ENCODE data around the gene WNK2.
"Not testable (repeated sequence)": the region's sequence is repeated elsewhere in the genome, so short reads cannot be mapped to it uniquely, and the experiment has no call there.

The WNK2 gene

GRCh38 chr9:93246111-93246510, 62.2 kb downstream of the WNK2 start:
- DNase-seq (ENCODE audit: insufficient read length, low spot score), result no peak
- FAIRE-seq, result no peak
- TF ChIP-seq PAX5 (IDR thresholded peaks at IDR 0.05; ENCODE audit: insufficient read depth, low read length, severe bottlenecking) (no peak), POU2F2 (IDR thresholded peaks at IDR 0.05; ENCODE audit: low read depth, low read length) (no peak), TAF1 (IDR thresholded peaks at IDR 0.05; ENCODE audit: low read depth, low read length) (no peak), SPI1 (IDR thresholded peaks at IDR 0.05; ENCODE audit: low read depth, low read length) (no peak), POLR2AphosphoS5 (IDR thresholded peaks at IDR 0.05; ENCODE audit: low read depth, low read length) (no peak), POLR2A (IDR thresholded peaks at IDR 0.05; ENCODE audit: low read depth, low read length) (no peak)

GRCh38 chr9:93246526-93246925, 62.6 kb downstream of the WNK2 start:
- no peak for DNase-seq (ENCODE audit: insufficient read length, low spot score)
- no peak for FAIRE-seq
- TF ChIP-seq POLR2A (IDR thresholded peaks at IDR 0.05; ENCODE audit: low read depth, low read length) (no peak), POLR2AphosphoS5 (IDR thresholded peaks at IDR 0.05; ENCODE audit: low read depth, low read length) (no peak), SPI1 (IDR thresholded peaks at IDR 0.05; ENCODE audit: low read depth, low read length) (no peak), POU2F2 (IDR thresholded peaks at IDR 0.05; ENCODE audit: low read depth, low read length) (no peak), PAX5 (IDR thresholded peaks at IDR 0.05; ENCODE audit: insufficient read depth, low read length, severe bottlenecking) (no peak), TAF1 (IDR thresholded peaks at IDR 0.05; ENCODE audit: low read depth, low read length) (no peak)

- TF ChIP-seq POU2F2 (IDR thresholded peaks at IDR 0.05; ENCODE audit: low read depth, low read length), result no peak
- TF ChIP-seq SPI1 (IDR thresholded peaks at IDR 0.05; ENCODE audit: low read depth, low read length), result no peak
- TF ChIP-seq POLR2A (IDR thresholded peaks at IDR 0.05; ENCODE audit: low read depth, low read length), result no peak
- TF ChIP-seq TAF1 (IDR thresholded peaks at IDR 0.05; ENCODE audit: low read depth, low read length), result no peak
- no peak for TF ChIP-seq PAX5 (IDR thresholded peaks at IDR 0.05; ENCODE audit: insufficient read depth, low read length, severe bottlenecking)
- TF ChIP-seq POLR2AphosphoS5 (IDR thresholded peaks at IDR 0.05; ENCODE audit: low read depth, low read length), result no peak
- no peak for DNase-seq (ENCODE audit: insufficient read length, low spot score)
- FAIRE-seq, result no peak
These were observed 63.3 kb downstream of the WNK2 start for GRCh38 chr9:93247099-93247865.

- DNase-seq (ENCODE audit: insufficient read length, low spot score), result no peak
- no peak for TF ChIP-seq SPI1 (IDR thresholded peaks at IDR 0.05; ENCODE audit: low read depth, low read length)
- TF ChIP-seq POU2F2 (IDR thresholded peaks at IDR 0.05; ENCODE audit: low read depth, low read length), result no peak
- no peak for TF ChIP-seq PAX5 (IDR thresholded peaks at IDR 0.05; ENCODE audit: insufficient read depth, low read length, severe bottlenecking)
- no peak for TF ChIP-seq POLR2AphosphoS5 (IDR thresholded peaks at IDR 0.05; ENCODE audit: low read depth, low read length)
- TF ChIP-seq TAF1 (IDR thresholded peaks at IDR 0.05; ENCODE audit: low read depth, low read length), result no peak
- no peak for TF ChIP-seq POLR2A (IDR thresholded peaks at IDR 0.05; ENCODE audit: low read depth, low read length)
- no peak for FAIRE-seq
These were observed 64.0 kb downstream of the WNK2 start for GRCh38 chr9:93247892-93248291.

GRCh38 chr9:93248386-93249040, 64.6 kb downstream of the WNK2 start:
- DNase-seq (ENCODE audit: insufficient read length, low spot score), result no peak
- no peak for TF ChIP-seq POLR2A (IDR thresholded peaks at IDR 0.05; ENCODE audit: low read depth, low read length)
- TF ChIP-seq PAX5 (IDR thresholded peaks at IDR 0.05; ENCODE audit: insufficient read depth, low read length, severe bottlenecking), result no peak
- no peak for TF ChIP-seq POU2F2 (IDR thresholded peaks at IDR 0.05; ENCODE audit: low read depth, low read length)
- TF ChIP-seq POLR2AphosphoS5 (IDR thresholded peaks at IDR 0.05; ENCODE audit: low read depth, low read length), result no peak
- TF ChIP-seq TAF1 (IDR thresholded peaks at IDR 0.05; ENCODE audit: low read depth, low read length), result no peak
- TF ChIP-seq SPI1 (IDR thresholded peaks at IDR 0.05; ENCODE audit: low read depth, low read length), result no peak
- FAIRE-seq, result no peak

- DNase-seq (ENCODE audit: insufficient read length, low spot score), result no peak
- no peak for FAIRE-seq
- no peak for TF ChIP-seq POLR2AphosphoS5 (IDR thresholded peaks at IDR 0.05; ENCODE audit: low read depth, low read length)
- no peak for TF ChIP-seq POLR2A (IDR thresholded peaks at IDR 0.05; ENCODE audit: low read depth, low read length)
- TF ChIP-seq SPI1 (IDR thresholded peaks at IDR 0.05; ENCODE audit: low read depth, low read length), result no peak
- no peak for TF ChIP-seq POU2F2 (IDR thresholded peaks at IDR 0.05; ENCODE audit: low read depth, low read length)
- TF ChIP-seq TAF1 (IDR thresholded peaks at IDR 0.05; ENCODE audit: low read depth, low read length), result no peak
- no peak for TF ChIP-seq PAX5 (IDR thresholded peaks at IDR 0.05; ENCODE audit: insufficient read depth, low read length, severe bottlenecking)
These were observed 66.2 kb downstream of the WNK2 start for GRCh38 chr9:93250185-93250584.

GRCh38 chr9:93251309-93251708, 67.4 kb downstream of the WNK2 start:
- FAIRE-seq; DNase-seq (ENCODE audit: insufficient read length, low spot score): not testable (repeated sequence)

- no peak for TF ChIP-seq PAX5 (IDR thresholded peaks at IDR 0.05; ENCODE audit: insufficient read depth, low read length, severe bottlenecking)
- no peak for TF ChIP-seq POU2F2 (IDR thresholded peaks at IDR 0.05; ENCODE audit: low read depth, low read length)
- no peak for TF ChIP-seq TAF1 (IDR thresholded peaks at IDR 0.05; ENCODE audit: low read depth, low read length)
- TF ChIP-seq SPI1 (IDR thresholded peaks at IDR 0.05; ENCODE audit: low read depth, low read length), result no peak
- no peak for TF ChIP-seq POLR2A (IDR thresholded peaks at IDR 0.05; ENCODE audit: low read depth, low read length)
- no peak for TF ChIP-seq POLR2AphosphoS5 (IDR thresholded peaks at IDR 0.05; ENCODE audit: low read depth, low read length)
- FAIRE-seq, result no peak
- DNase-seq (ENCODE audit: insufficient read length, low spot score), result no peak
These were observed 68.3 kb downstream of the WNK2 start for GRCh38 chr9:93252116-93252780.

GRCh38 chr9:93252781-93253530, 69.0 kb downstream of the WNK2 start:
- FAIRE-seq (no peak), DNase-seq (ENCODE audit: insufficient read length, low spot score) (no peak)
- TF ChIP-seq PAX5 (IDR thresholded peaks at IDR 0.05; ENCODE audit: insufficient read depth, low read length, severe bottlenecking), result no peak
- TF ChIP-seq TAF1 (IDR thresholded peaks at IDR 0.05; ENCODE audit: low read depth, low read length), result no peak
- no peak for TF ChIP-seq POLR2AphosphoS5 (IDR thresholded peaks at IDR 0.05; ENCODE audit: low read depth, low read length)
- TF ChIP-seq POLR2A (IDR thresholded peaks at IDR 0.05; ENCODE audit: low read depth, low read length), result no peak
- TF ChIP-seq SPI1 (IDR thresholded peaks at IDR 0.05; ENCODE audit: low read depth, low read length), result no peak
- TF ChIP-seq POU2F2 (IDR thresholded peaks at IDR 0.05; ENCODE audit: low read depth, low read length), result no peak
